ENCODE measurements around the gene SLC15A4. TPM values are rescaled to one million over a fixed set of nuclear protein-coding genes. Genes with fewer than 3 reads are reported as not detected.

SLC15A4 gene
- total RNA-seq, 1 experiment from 2014 or later, result 21.6 TPM

- no peak for DNase-seq
- Histone ChIP-seq H3K23me2 (ENCODE audit: insufficient read length, low read depth, low read length, poor library complexity, severe bottlenecking) (no peaks in the 10 kb centered on the region), H3K4me2 (ENCODE audit: insufficient read depth, insufficient read length, low read length) (no peak overlapping the region), H3K9ac (ENCODE audit: extremely low read depth, insufficient read length, low read length) (no peak overlapping the region), H3T11ph (ENCODE audit: low read length) (no peak overlapping the region), H3K79me1 (ENCODE audit: insufficient read depth, low read depth, low read length, poor library complexity, severe bottlenecking) (no peaks in the 10 kb centered on the region), H3K23ac (ENCODE audit: insufficient read length, low read depth, low read length) (no peak overlapping the region), H3K27ac (ENCODE audit: insufficient read length, low read depth, low read length) (no peak overlapping the region), H3K4me1 (ENCODE audit: insufficient read depth, low read length) (no peaks in the 10 kb centered on the region), H2BK15ac (ENCODE audit: low read depth, low read length) (no peak overlapping the region), H3K18ac (ENCODE audit: insufficient read length, low read depth, low read length) (no peak overlapping the region), H2BK20ac (ENCODE audit: low read depth, low read length, poor library complexity, severe bottlenecking) (no peak overlapping the region), H3K56ac (ENCODE audit: insufficient read length, low read depth, low read length) (no peak overlapping the region), H3K14ac (ENCODE audit: insufficient read depth, low read length) (no peak overlapping the region), H2BK12ac (ENCODE audit: insufficient read length, low read depth, low read length) (no peak overlapping the region), H2BK5ac (ENCODE audit: insufficient read length, low read length) (no peak overlapping the region), H3K9me3 (ENCODE audit: control insufficient read depth, low read depth, low read length) (no peaks in the 10 kb centered on the region), H2AFZ (ENCODE audit: low read length) (no peak overlapping the region), H3K79me2 (ENCODE audit: insufficient read depth, low read length) (no peaks in the 10 kb centered on the region), H4K5ac (ENCODE audit: insufficient read length, low read depth, low read length) (no peak overlapping the region), H4K91ac (ENCODE audit: insufficient read length, low read depth, low read length) (no peak overlapping the region), H4K20me1 (ENCODE audit: control insufficient read depth, insufficient read depth, insufficient read length) (no peaks in the 10 kb centered on the region), H4K8ac (replicated peaks; ENCODE audit: insufficient read length, low read depth, low read length) (no peak overlapping the region), H3K4ac (ENCODE audit: low read depth, low read length) (no peak overlapping the region), H2BK120ac (ENCODE audit: low read depth, low read length, poor library complexity, severe bottlenecking) (no peak overlapping the region), H2AK5ac (ENCODE audit: insufficient read length, low read length) (no peak overlapping the region), H3K27me3 (ENCODE audit: insufficient read depth, low read length) (no peaks in the 10 kb centered on the region)
- no CpG with 5 or more reads among the region's 30 CpGs for WGBS (ENCODE audit: extremely low coverage, insufficient read length, low lambda C conversion rate)
- Mint-ChIP-seq H3K27me3 (ENCODE audit: low read depth) (peaks cover 1% of the 10 kb centered on the region; the same call in 1 of the 2 replicates), H3K4me3 (no peak overlapping the region), H3K4me1 (peaks cover 14 to 22% of the 10 kb centered on the region in 2 experiments), H3K27ac (no peak overlapping the region), H3K9me3 (no peaks in the 10 kb centered on the region), H3K36me3 (ENCODE audit: insufficient read depth in 1 of 3, low read depth in 3 of 3) (peaks cover 50 to 94% (median 93%) of the 10 kb centered on the region in 3 experiments)
- no peak for TF ChIP-seq CTCF (conservative IDR thresholded peaks at IDR 0.05)
Measured at GRCh38 chr12:128795530-128796361, 28.0 kb downstream of the SLC15A4 start.
